Right lobe of liver (tissue), 6 donors: ENCODE results near the gene PLXNA4. TPM values are rescaled to one million over a fixed set of nuclear protein-coding genes. Genes with fewer than 3 reads are reported as not detected.

ENCODE experiments used
- ATAC-seq, 4 donors: fragments of 200-7000 bp; cut with Tn5 transposase; one replicate each; pipeline ENCODE4 v1.9.1; 2020; ENCODE audit warnings: mild to moderate bottlenecking in 4 of 4, moderate library complexity in 4 of 4
- DNase-seq, 3 donors: peaks; one replicate each; pipeline ENCODE4 v3.0.0-alpha.2; 2020
- H3K27ac ChIP-seq, 3 donors: fragments of 200-600 bp; one replicate each; pipeline ENCODE4 v1.8.0; 2022
- H3K27me3 ChIP-seq, 2 donors: fragments of 200-600 bp; one replicate each; pipeline ENCODE4 v1.8.0; 2022
- H3K36me3 ChIP-seq, 4 donors: fragments of 200-600 bp; sonication (generic) in 1 of 4; one replicate each; pipeline versions ENCODE4 v1.5.1 to v1.8.0; 2017 to 2022; ENCODE audit warnings: control low read depth in 1 of 4
- H3K4me1 ChIP-seq, 4 donors: fragments of 200-600 bp; sonication (generic) in 1 of 4; one replicate each; pipeline versions ENCODE4 v1.5.1 to v1.8.0; 2017 to 2022; ENCODE audit warnings: control low read depth in 1 of 4
- H3K4me3 ChIP-seq, 3 donors: fragments of 200-600 bp; one replicate each; pipeline ENCODE4 v1.8.0; 2022
- H3K9me3 ChIP-seq, 4 donors: fragments of 200-600 bp; sonication (generic) in 1 of 4; one replicate each; pipeline versions ENCODE4 v1.5.1 to v1.8.0; 2017 to 2022; ENCODE audit warnings: control low read depth in 1 of 4
- CTCF ChIP-seq, 4 donors: fragments of 200-600 bp in 3 of 4; fragments of 450-650 bp in 1 of 4; IDR thresholded peaks; one replicate each; pipeline versions ENCODE4 v1.5.1 to v1.8.0; 2016 to 2022; ENCODE audit warnings: antibody characterized with exemption in 4 of 4, mild to moderate bottlenecking in 2 of 4
- POLR2A ChIP-seq: fragments of 450-650 bp; IDR thresholded peaks from one replicate; pipeline ENCODE4 v1.6.1; 2017; ENCODE audit warnings: antibody characterized with exemption, mild to moderate bottlenecking
- WGBS: methylation state at CpG from one replicate; pipeline ENCODE4 v1.1.6; 2018; ENCODE audit warnings: low coverage, low lambda C conversion rate; ENCODE audit not compliant: insufficient coverage; ENCODE audit errors: missing lambda C conversion rate; 5-methylcytosine and 5-hydroxymethylcytosine counted together
- intact Hi-C, 2 donors: fragments of 100-400 bp; cut with DNase I; formaldehyde crosslinking; loops; one replicate each; pipeline versions ENCODE4 v1.11.2 to v1.14.1; 2022
- total RNA-seq, 6 experiments: library from RNA; depleted of rRNA in 2 of 6; stranded (reverse); fragments of >200 nt in 2 of 6; fragmentation: NEBNext Ultra II Directional in 3 of 6; extraction: Animal tissue kit (Norgen Biotek cat#: 25700) in 3 of 6; gene quantifications; one replicate each; pipeline versions ENCODE4 v1.1.0 to v1.2.4, GENCODE V29; 2016 to 2023
- donor health status: DM: no; HTN: yes; CAD: no.
- donor health status: DM: no; HTN: no; CAD: no.
- donor health status: DM: no; HTN: no; CAD: no.
- donor health status: DM: no; HTN: yes; CAD: no.
- donor health status: DM: no; HTN: yes; CAD: no.

The PLXNA4 gene
- total RNA-seq, 6 experiments from 2014 or later, result 0.17 to 0.90 (median 0.30) TPM

DNA sequence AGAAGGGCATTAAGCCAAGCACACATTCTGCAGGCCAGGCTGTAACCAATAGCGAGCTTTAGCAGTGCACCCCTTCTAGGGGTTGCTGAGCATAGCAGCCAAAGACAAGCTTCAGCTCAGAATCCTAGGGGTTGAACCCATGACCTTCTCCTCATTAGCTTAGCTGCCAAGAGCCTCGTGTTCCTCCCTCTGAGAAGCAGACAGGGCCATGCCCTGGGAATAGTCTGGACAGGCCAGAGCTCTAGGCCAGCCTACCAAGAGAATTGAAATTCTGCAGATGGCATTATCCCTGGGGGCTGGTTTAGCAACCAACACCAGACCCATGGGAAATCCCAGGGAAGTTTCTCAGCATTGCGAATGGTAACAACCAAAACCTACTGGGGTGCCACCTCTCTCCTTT is 77.2 kb downstream of the PLXNA4 start:
- ATAC-seq (peak in 3 of 4 donors; percentile 36 to 54 (median 40)), DNase-seq (no peak)
- H3K4me1 ChIP-seq, result no peaks in the 10 kb centered on the region
- no peak overlapping the region for H3K27ac ChIP-seq
- TF ChIP-seq POLR2A, result no peak
- no peak for TF ChIP-seq CTCF (IDR thresholded peaks at IDR 0.05)
- 100% methylated on average over 1 of the region's 3 CpGs for WGBS
- H3K27me3 ChIP-seq, result no peaks in the 10 kb centered on the region
- H3K9me3 ChIP-seq, result no peaks in the 10 kb centered on the region
- intact Hi-C loops, result no loop called here
- no peaks in the 10 kb centered on the region for H3K36me3 ChIP-seq
- no peak overlapping the region for H3K4me3 ChIP-seq

DNA sequence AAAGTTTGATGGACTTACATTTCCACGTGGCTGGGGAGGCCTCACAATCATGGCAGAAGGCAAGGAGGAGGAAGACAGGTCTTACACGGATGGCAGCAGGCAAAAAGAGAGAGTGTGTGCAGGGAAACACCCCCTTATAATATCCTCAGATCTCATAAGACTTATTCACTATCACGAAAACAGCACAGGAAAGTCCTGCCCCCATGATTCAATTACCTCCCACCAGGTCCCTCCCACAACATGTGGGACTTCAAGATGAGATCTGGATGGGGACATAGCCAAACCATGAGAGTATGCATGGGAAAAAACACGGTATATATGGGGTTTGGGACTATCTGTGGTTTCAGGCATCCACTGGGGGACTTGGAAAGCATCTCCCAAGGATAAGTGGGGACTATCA is 78.0 kb downstream of the PLXNA4 start:
- Histone ChIP-seq H3K36me3 (no peaks in the 10 kb centered on the region), H3K27me3 (no peaks in the 10 kb centered on the region), H3K4me3 (no peak overlapping the region), H3K9me3 (no peaks in the 10 kb centered on the region), H3K27ac (no peak overlapping the region), H3K4me1 (no peaks in the 10 kb centered on the region)
- intact Hi-C loops, result no loop called here
- ATAC-seq, result no peak
- 48% methylated on average over 4 of the region's 4 CpGs for WGBS
- DNase-seq, result no peak
- no peak for TF ChIP-seq POLR2A
- TF ChIP-seq CTCF (IDR thresholded peaks at IDR 0.05), result no peak

DNA sequence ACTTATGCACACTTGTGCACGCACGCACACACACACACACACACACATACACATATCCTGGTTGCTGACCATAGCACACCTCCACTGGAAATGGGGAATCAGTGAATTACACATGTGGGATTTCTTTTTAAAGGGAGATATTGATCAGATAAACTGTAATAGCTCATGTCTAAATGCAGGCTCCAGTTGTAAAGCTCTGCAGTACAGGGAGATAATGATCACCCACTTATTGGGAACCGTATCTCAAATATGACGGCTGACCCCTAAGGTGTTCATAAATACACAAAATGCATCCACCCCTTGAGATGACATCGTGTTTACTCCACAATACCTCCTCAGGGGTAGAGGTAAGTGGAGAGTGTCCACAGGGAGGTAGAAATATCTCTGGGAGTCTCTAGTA is 79.2 kb downstream of the PLXNA4 start:
- Histone ChIP-seq H3K27ac (no peak overlapping the region), H3K9me3 (no peaks in the 10 kb centered on the region), H3K4me1 (no peaks in the 10 kb centered on the region), H3K36me3 (no peaks in the 10 kb centered on the region), H3K27me3 (no peaks in the 10 kb centered on the region), H3K4me3 (no peak overlapping the region)
- no peak for TF ChIP-seq POLR2A
- ATAC-seq (no peak), DNase-seq (no peak)
- WGBS, result 47% methylated on average over 3 of the region's 5 CpGs
- intact Hi-C loops, result no loop called here

DNA sequence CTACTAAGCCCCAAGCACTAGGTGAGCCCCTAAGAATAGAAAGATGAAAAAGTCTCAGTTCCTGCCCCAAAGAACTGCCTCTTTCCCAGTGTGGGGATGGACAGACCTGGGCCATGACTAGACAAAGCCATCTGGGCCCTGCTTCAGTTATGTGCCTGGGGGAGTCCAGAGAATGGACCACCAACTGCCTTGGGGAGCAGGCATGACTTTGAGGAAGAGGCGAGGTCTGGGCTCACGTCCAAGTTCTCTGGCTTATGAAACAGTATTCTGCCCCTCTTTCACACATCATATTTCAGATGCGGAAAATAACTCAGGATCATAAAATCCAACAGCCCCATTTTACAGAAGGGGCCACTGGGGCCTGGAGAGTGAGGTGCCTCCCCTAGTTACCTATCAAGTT is 80.3 kb downstream of the PLXNA4 start:
- DNase-seq (no peak), ATAC-seq (no peak)
- H3K27ac ChIP-seq, result no peak overlapping the region
- intact Hi-C loops, result no loop called here
- no peaks in the 10 kb centered on the region for H3K9me3 ChIP-seq
- H3K4me1 ChIP-seq, result no peaks in the 10 kb centered on the region
- TF ChIP-seq POLR2A (no peak), CTCF (IDR thresholded peaks at IDR 0.05) (no peak)
- WGBS, result 43% methylated on average over 3 of the region's 3 CpGs
- no peak overlapping the region for H3K4me3 ChIP-seq
- H3K36me3 ChIP-seq, result no peaks in the 10 kb centered on the region
- H3K27me3 ChIP-seq, result no peaks in the 10 kb centered on the region

- intact Hi-C loops, result no loop called here
- Histone ChIP-seq H3K4me3 (no peak overlapping the region), H3K9me3 (no peaks in the 10 kb centered on the region), H3K27ac (no peak overlapping the region), H3K4me1 (no peaks in the 10 kb centered on the region), H3K36me3 (no peaks in the 10 kb centered on the region), H3K27me3 (no peaks in the 10 kb centered on the region)
- ATAC-seq (no peak), DNase-seq (no peak)
- TF ChIP-seq POLR2A (no peak), CTCF (IDR thresholded peaks at IDR 0.05) (no peak)
- WGBS, result 81% methylated on average over 9 of the region's 12 CpGs
These were observed 81.8 kb downstream of the PLXNA4 start for GRCh38 chr7:132494474-132494873.
